ENCODE measurements around the gene PPEF1. TPM values are rescaled to one million over a fixed set of nuclear protein-coding genes. Genes with fewer than 3 reads are reported as not detected.

PPEF1 gene
- total RNA-seq, 2 donors from 2014 or later, result 0.15 TPM; not detected in 1

DNA sequence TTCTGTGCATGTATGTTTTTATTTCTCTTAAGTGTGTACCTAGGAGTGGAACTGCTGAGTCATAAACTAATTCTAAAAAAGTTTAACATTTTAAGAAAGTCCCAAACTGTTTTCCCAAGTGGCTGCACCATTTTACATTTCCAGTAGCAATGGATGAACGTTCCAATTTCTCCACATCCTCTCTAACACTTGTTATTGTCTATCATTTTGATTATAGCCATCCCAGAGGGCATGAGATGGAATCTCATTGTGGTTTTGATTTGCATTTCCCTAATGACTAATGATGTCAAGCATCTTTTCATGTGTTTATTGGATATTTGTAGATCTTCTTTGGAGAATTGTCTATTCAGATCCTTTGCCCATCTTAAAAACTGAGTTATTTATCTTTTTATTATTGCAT, 82.5 kb downstream of the PPEF1 start:
- no peak for DNase-seq
- Histone ChIP-seq H3K9ac (ENCODE audit: low read depth in 2 of 2, low read length in 2 of 2) (no peak overlapping the region), H3K4me1 (no peaks in the 10 kb centered on the region), H3K4me3 (no peak overlapping the region), H3K9me3 (no peaks in the 10 kb centered on the region), H3K36me3 (no peaks in the 10 kb centered on the region), H3K27ac (no peak overlapping the region), H3K27me3 (no peaks in the 10 kb centered on the region)
- TF ChIP-seq, protein P1, sequence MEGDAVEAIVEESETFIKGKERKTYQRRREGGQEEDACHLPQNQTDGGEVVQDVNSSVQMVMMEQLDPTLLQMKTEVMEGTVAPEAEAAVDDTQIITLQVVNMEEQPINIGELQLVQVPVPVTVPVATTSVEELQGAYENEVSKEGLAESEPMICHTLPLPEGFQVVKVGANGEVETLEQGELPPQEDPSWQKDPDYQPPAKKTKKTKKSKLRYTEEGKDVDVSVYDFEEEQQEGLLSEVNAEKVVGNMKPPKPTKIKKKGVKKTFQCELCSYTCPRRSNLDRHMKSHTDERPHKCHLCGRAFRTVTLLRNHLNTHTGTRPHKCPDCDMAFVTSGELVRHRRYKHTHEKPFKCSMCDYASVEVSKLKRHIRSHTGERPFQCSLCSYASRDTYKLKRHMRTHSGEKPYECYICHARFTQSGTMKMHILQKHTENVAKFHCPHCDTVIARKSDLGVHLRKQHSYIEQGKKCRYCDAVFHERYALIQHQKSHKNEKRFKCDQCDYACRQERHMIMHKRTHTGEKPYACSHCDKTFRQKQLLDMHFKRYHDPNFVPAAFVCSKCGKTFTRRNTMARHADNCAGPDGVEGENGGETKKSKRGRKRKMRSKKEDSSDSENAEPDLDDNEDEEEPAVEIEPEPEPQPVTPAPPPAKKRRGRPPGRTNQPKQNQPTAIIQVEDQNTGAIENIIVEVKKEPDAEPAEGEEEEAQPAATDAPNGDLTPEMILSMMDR (IDR thresholded peaks at IDR 0.05), result no peak
- intact Hi-C loops (cut with DNase I), result no loop called here

DNA sequence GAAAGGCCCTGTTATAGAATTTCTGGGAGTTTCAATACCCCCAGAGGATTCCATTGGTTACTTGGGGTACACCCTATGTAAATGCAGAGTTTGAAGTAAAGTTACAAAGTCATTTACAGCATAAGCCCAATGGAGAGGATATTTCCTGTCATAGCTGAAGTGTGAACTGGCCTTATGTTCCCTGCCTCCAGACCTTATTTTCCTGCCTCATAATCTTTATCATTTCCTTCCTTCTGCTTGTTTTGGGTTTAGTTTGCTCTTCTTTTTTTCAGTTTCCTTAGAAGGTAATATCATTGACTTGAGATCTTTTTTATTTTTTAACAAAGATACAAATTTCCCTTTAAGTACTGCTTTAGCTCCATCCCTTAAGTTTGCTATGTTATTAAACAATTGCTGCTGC, 85.4 kb downstream of the PPEF1 start:
- no peak overlapping the region for H3K27ac ChIP-seq
- no peaks in the 10 kb centered on the region for H3K27me3 ChIP-seq
- no peaks in the 10 kb centered on the region for H3K9me3 ChIP-seq
- intact Hi-C loops (cut with DNase I), result no loop called here
- no peak overlapping the region for H3K4me3 ChIP-seq
- no peaks in the 10 kb centered on the region for H3K4me1 ChIP-seq
- no peak for DNase-seq
- TF ChIP-seq, protein P1 (IDR thresholded peaks at IDR 0.05), result no peak
- H3K9ac ChIP-seq (ENCODE audit: low read depth in 2 of 2, low read length in 2 of 2), result no peak overlapping the region
- no peaks in the 10 kb centered on the region for H3K36me3 ChIP-seq

DNA sequence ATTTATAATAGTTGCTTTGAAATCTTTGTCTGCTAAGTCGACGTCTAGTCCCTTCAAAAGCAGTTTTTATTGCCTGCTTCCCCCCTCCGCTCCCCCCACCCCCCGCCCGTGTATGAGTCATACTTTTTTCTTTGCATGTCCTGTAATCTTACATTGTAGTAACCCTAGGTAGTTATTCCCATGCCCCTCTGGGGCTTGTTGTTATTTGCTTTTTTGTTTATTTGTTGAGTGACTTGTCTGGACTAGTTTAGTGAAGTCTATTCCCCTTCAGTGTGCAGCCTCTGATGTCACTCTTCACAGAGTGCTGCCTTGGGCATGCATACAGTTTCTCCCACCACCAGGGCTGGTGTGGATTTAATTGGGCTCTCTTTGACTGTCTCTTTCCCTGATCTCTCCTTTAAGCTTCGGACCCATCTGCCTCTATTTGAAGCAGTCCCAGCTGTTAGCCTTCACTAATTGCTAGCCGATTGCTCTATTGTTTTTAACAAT, 86.2 kb downstream of the PPEF1 start:
- Histone ChIP-seq H3K27ac (no peak overlapping the region), H3K4me1 (no peaks in the 10 kb centered on the region), H3K27me3 (no peaks in the 10 kb centered on the region), H3K36me3 (no peaks in the 10 kb centered on the region), H3K9me3 (no peaks in the 10 kb centered on the region), H3K4me3 (no peak overlapping the region), H3K9ac (ENCODE audit: low read depth in 2 of 2, low read length in 2 of 2) (no peak overlapping the region)
- TF ChIP-seq, protein P1 (IDR thresholded peaks at IDR 0.05), result no peak
- no peak for DNase-seq
- intact Hi-C loops (cut with DNase I), result no loop called here

DNA sequence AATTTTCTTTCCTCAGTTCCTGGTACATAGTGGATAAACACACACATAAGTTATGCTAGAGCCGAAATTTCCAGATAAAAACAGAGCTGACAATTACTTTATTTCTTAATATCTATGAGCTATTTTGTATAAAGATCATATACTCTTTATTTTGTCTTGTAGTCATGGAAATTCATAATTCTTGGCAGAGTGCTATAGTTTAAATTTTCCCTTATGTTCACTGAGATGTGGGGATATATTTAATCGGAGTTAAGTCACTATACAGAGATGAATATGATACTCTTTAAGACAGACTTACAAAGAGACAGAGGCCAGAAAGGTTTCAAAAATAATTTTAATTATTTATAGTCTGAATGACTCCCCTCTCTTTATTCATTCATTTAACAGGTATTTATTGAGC, 89.7 kb downstream of the PPEF1 start:
- H3K4me1 ChIP-seq, result no peaks in the 10 kb centered on the region
- no peak overlapping the region for H3K9ac ChIP-seq (ENCODE audit: low read depth in 2 of 2, low read length in 2 of 2)
- H3K27me3 ChIP-seq, result no peaks in the 10 kb centered on the region
- H3K36me3 ChIP-seq, result no peaks in the 10 kb centered on the region
- intact Hi-C loops (cut with DNase I), result no loop called here
- no peak overlapping the region for H3K4me3 ChIP-seq
- DNase-seq, result no peak
- H3K27ac ChIP-seq, result no peak overlapping the region
- TF ChIP-seq, protein P1 (IDR thresholded peaks at IDR 0.05), result no peak
- H3K9me3 ChIP-seq, result no peaks in the 10 kb centered on the region

DNA sequence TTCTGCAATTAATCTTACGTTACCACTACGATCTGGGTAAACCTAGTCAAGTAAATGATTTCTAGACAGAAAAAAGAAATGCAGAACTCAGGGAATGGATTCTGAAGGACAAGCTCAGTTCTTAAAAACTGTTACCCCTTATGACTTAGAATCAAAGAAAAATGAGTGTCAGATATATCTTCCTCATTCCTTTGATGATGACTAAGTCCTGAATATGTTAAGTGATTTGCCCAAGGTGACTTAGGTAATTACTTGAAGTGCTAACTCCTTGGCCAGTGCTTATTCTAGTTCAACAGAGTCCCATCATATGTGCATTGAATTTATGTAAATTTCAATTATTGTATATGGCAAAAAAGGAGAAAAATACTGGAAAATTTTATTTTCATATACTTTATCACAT, 92.5 kb downstream of the PPEF1 start:
- TF ChIP-seq, protein P1 (IDR thresholded peaks at IDR 0.05), result no peak
- H3K27ac ChIP-seq, result no peak overlapping the region
- no peak overlapping the region for H3K9ac ChIP-seq (ENCODE audit: low read depth in 2 of 2, low read length in 2 of 2)
- intact Hi-C loops (cut with DNase I), result no loop called here
- no peak for DNase-seq
- no peaks in the 10 kb centered on the region for H3K36me3 ChIP-seq
- no peak overlapping the region for H3K4me3 ChIP-seq
- no peaks in the 10 kb centered on the region for H3K27me3 ChIP-seq
- H3K9me3 ChIP-seq, result no peaks in the 10 kb centered on the region
- H3K4me1 ChIP-seq, result no peaks in the 10 kb centered on the region

DNA sequence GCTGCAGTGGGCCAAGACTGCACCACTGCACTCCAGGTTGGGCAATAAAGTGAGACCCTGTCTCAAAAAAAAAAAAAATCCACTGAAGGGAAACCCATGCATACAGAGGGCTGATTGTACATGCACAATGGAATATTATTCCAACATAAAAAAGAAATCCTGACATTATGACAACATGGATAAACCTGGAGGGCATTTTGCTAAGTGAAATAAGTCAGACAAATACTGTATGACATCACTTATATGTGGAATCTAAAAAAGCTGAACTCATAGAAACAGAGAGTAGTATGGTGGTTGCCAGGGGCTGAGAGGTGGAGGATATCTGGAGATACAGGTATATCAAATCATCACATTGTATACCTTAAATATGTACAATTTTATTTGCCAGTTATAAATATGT, 102.2 kb downstream of the PPEF1 start:
- no peak for DNase-seq
- no peaks in the 10 kb centered on the region for H3K4me1 ChIP-seq
- TF ChIP-seq, protein P1 (IDR thresholded peaks at IDR 0.05), result no peak
- H3K27ac ChIP-seq, result no peak overlapping the region
- no peak overlapping the region for H3K9ac ChIP-seq (ENCODE audit: low read depth in 2 of 2, low read length in 2 of 2)
- no peaks in the 10 kb centered on the region for H3K36me3 ChIP-seq
- H3K4me3 ChIP-seq, result no peak overlapping the region
- intact Hi-C loops (cut with DNase I), result no loop called here
- H3K9me3 ChIP-seq, result no peaks in the 10 kb centered on the region
- H3K27me3 ChIP-seq, result no peaks in the 10 kb centered on the region
